GM12864 (cell line): ENCODE results near the gene SYVN1.
"Not testable (repeated sequence)": the region's sequence is repeated elsewhere in the genome, so short reads cannot be mapped to it uniquely, and the experiment has no call there.

Experiments used
- DNase-seq: peaks from one replicate; pipeline ENCODE4 v3.0.0-alpha.2; 2011; ENCODE audit warnings: low read depth
- H3K4me3 ChIP-seq: 2 replicates; pipeline ENCODE4 v1.5.1; 2011; ENCODE audit warnings: mild to moderate bottlenecking, low read depth, low read length, control low read depth
- CTCF ChIP-seq: IDR thresholded peaks from 2 replicates; pipeline ENCODE4 v1.5.1; 2011; ENCODE audit warnings: low read depth, mild to moderate bottlenecking, moderate library complexity, low read length, control low read depth, inconsistent platforms; ENCODE audit errors: missing control alignments

The SYVN1 gene

GRCh38 chr11:65151331-65151899 is 17.1 kb upstream of the SYVN1 start:
- no peak for DNase-seq
- H3K4me3 ChIP-seq, result no peak overlapping the region
- no peak for TF ChIP-seq CTCF

GRCh38 chr11:65150509-65151299 is 16.4 kb upstream of the SYVN1 start:
- no peak for TF ChIP-seq CTCF
- no peak overlapping the region for H3K4me3 ChIP-seq
- no peak for DNase-seq

- not testable (repeated sequence) for DNase-seq, H3K4me3 ChIP-seq
These were observed 15.8 kb upstream of the SYVN1 start for GRCh38 chr11:65150131-65150508.

GRCh38 chr11:65148657-65149056 is 14.3 kb upstream of the SYVN1 start:
- TF ChIP-seq CTCF, result no peak

GRCh38 chr11:65147352-65148075 is 13.2 kb upstream of the SYVN1 start:
- DNase-seq, result no peak
- H3K4me3 ChIP-seq, result no peak overlapping the region
- TF ChIP-seq CTCF, result no peak

More at GRCh38 chr11:65148657-65149056, 14.3 kb upstream of the SYVN1 start:
- DNase-seq, result no peak
- no peak overlapping the region for H3K4me3 ChIP-seq

GRCh38 chr11:65141896-65142494 is 7.7 kb upstream of the SYVN1 start:
- H3K4me3 ChIP-seq, result no peak overlapping the region
- DNase-seq, result no peak
- TF ChIP-seq CTCF, result no peak

GRCh38 chr11:65136515-65137096 is 2.3 kb upstream of the SYVN1 start:
- TF ChIP-seq CTCF, result no peak
- no peak overlapping the region for H3K4me3 ChIP-seq
- no peak for DNase-seq
